Activated naive CD4-positive, alpha-beta T cell treated with anti-CD3 and anti-CD28 coated beads, Interleukin-2, amount 50 U/mL, for 72 hours (primary cell): ENCODE results near the gene FBN1. TPM values are rescaled to one million over a fixed set of nuclear protein-coding genes. Genes with fewer than 3 reads are reported as not detected.

Source experiments
- ATAC-seq, 2 donors: fragments of 150-1000 bp; cut with Tn5 transposase; 2 replicates each; pipeline ENCODE4 v1.10.0; 2021; ENCODE audit warnings: mild to moderate bottlenecking in 2 of 2, moderate library complexity in 2 of 2
- DNase-seq, 2 donors: peaks; one replicate each; pipeline ENCODE4 v3.0.0; 2021 to 2022; ENCODE audit warnings: low spot score in 2 of 2
- H3K27ac Mint-ChIP-seq, 2 donors: one replicate each; pipeline ENCODE4 v1.8.0; 2022; ENCODE audit warnings: mild to moderate bottlenecking in 2 of 2, mixed read lengths in 2 of 2
- H3K36me3 Mint-ChIP-seq, 2 donors: one replicate each; pipeline ENCODE4 v1.8.0; 2022; ENCODE audit warnings: mixed read lengths in 2 of 2
- H3K9me3 Mint-ChIP-seq, 2 donors: one replicate each; pipeline ENCODE4 v1.8.0; 2022; ENCODE audit warnings: mixed read lengths in 2 of 2
- total RNA-seq, 2 donors: library from RNA; stranded (reverse); gene quantifications; one replicate each; pipeline ENCODE4 v1.2.3, GENCODE V29; 2022

FBN1 gene
- total RNA-seq, 2 donors from 2014 or later: 0.52 to 1.4 TPM

GRCh38 chr15:48634893-48635292 lies 10.6 kb downstream of the FBN1 start:
- Mint-ChIP-seq H3K9me3 (no peaks in the 10 kb centered on the region), H3K27ac (no peak overlapping the region), H3K36me3 (no peaks in the 10 kb centered on the region)
- no peak for ATAC-seq
- DNase-seq: no peak

GRCh38 chr15:48634096-48634495 lies 11.4 kb downstream of the FBN1 start:
- DNase-seq (no peak), ATAC-seq (no peak)
- H3K9me3 Mint-ChIP-seq: no peaks in the 10 kb centered on the region
- H3K27ac Mint-ChIP-seq: no peak overlapping the region
- no peaks in the 10 kb centered on the region for H3K36me3 Mint-ChIP-seq

DNA sequence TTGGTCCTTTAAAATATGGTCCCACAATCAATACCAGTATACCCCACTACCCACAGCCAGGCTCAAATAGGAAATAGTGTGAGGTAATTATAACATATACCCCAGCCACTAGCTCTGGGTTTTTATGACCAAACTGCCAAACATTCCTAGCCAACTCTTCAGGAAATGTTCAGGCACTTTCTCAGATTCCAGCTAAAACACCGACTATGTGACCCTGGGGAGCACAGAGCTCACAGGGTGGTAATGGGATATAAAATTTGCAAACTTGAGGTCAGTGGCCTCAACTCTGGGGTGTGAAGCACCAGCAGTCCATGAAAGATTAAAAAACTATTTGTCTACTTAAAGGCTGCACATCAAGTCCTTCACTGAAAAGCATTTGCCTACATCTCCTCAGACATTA lies 12.9 kb downstream of the FBN1 start:
- no peak for DNase-seq
- no peak overlapping the region for H3K27ac Mint-ChIP-seq
- H3K36me3 Mint-ChIP-seq: no peaks in the 10 kb centered on the region

GRCh38 chr15:48631176-48631770 lies 14.2 kb downstream of the FBN1 start:
- DNase-seq: peak in 1 of 2 donors; percentile 5

More for the DNA sequence above, 12.9 kb downstream of the FBN1 start:
- no peak for ATAC-seq
- no peaks in the 10 kb centered on the region for H3K9me3 Mint-ChIP-seq

GRCh38 chr15:48630245-48630644 lies 15.3 kb downstream of the FBN1 start:
- ATAC-seq (peak in 1 of 2 donors; percentile 49), DNase-seq (no peak)
- no peak overlapping the region for H3K27ac Mint-ChIP-seq
- H3K9me3 Mint-ChIP-seq: no peaks in the 10 kb centered on the region
- no peaks in the 10 kb centered on the region for H3K36me3 Mint-ChIP-seq

More at GRCh38 chr15:48631176-48631770, 14.2 kb downstream of the FBN1 start:
- Mint-ChIP-seq H3K36me3 (no peaks in the 10 kb centered on the region), H3K9me3 (no peaks in the 10 kb centered on the region), H3K27ac (no peak overlapping the region)
- ATAC-seq: peak; percentile 65 to 73

DNA sequence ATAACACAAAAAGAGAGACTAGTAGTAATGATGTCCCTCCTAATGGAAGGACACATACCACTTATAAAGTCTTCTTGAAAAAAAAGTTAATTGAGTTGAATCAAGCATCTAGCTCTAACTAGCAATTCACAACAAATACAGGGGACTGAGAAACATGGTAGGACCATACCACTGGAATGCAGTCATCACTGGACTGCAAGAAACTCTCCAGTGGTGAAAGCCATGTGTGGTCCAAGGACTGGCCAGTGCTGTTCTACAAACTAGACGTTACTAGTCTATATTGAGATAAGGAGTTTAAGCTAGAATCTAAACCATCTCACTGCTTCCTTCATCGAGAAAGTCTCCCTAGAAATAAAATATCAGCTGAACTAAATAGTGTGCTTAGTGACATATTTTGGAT lies 16.7 kb downstream of the FBN1 start:
- ATAC-seq (no peak), DNase-seq (no peak)
- H3K27ac Mint-ChIP-seq: no peak overlapping the region
- H3K36me3 Mint-ChIP-seq: no peaks in the 10 kb centered on the region
- no peaks in the 10 kb centered on the region for H3K9me3 Mint-ChIP-seq

DNA sequence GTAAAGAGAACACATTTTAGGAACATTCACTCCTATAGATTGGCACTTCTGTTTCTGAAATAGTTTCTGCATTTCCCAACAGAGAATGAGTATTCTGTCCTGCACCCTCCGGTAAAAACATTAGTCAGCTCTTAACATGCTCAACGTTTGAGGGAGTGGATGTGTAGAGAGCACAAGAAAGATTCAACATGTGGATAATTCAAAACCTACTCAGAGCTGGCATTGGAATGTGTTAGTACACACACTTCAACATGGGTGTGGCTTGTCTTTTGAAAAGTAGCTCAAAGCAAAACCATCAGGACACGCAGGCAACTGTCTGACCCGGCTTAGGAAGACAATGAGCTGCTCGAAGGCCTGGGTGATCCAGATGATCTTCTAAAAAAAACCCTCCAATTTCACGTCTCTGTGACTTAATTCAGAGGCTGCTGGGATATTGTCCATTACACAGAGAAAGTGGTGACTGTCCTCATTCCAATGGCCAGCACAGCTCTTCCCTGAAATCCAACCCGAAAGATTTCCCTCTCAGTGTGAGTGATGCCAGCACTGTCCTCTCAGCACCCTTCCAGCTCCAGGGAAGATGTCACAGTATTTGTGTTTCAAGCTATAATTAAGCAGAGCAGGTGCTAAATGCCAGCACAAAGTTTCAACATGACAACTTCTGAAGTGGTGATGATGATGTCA lies 18.1 kb downstream of the FBN1 start:
- DNase-seq (no peak), ATAC-seq (no peak)
- Mint-ChIP-seq H3K9me3 (no peaks in the 10 kb centered on the region), H3K27ac (no peak overlapping the region), H3K36me3 (no peaks in the 10 kb centered on the region)

GRCh38 chr15:48625126-48625525 lies 20.4 kb downstream of the FBN1 start:
- DNase-seq (no peak), ATAC-seq (no peak)
- H3K36me3 Mint-ChIP-seq: no peaks in the 10 kb centered on the region
- H3K9me3 Mint-ChIP-seq: no peaks in the 10 kb centered on the region
- no peak overlapping the region for H3K27ac Mint-ChIP-seq

GRCh38 chr15:48624700-48625099 lies 20.8 kb downstream of the FBN1 start:
- no peak overlapping the region for H3K27ac Mint-ChIP-seq
- DNase-seq (no peak), ATAC-seq (no peak)
- H3K36me3 Mint-ChIP-seq: no peaks in the 10 kb centered on the region
- no peaks in the 10 kb centered on the region for H3K9me3 Mint-ChIP-seq

DNA sequence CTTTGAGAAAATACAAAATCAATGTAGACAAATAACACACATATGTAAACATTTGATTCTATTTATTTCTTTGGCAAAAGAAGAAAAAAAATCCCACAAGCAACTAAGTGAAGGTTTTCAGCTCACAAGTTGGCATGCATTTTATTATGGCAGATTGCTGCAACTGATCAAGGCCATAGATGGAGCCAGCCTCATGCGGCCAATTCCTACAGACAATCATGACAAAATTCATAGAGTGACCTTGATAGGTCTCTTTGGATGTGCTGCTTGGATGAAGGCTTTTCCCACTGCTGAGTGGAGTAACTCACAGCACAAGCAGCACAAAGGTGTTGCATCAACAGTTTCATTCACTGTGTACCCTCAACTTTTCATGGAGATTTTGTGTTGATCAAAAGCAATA lies 22.1 kb downstream of the FBN1 start:
- H3K27ac Mint-ChIP-seq: no peak overlapping the region

DNA sequence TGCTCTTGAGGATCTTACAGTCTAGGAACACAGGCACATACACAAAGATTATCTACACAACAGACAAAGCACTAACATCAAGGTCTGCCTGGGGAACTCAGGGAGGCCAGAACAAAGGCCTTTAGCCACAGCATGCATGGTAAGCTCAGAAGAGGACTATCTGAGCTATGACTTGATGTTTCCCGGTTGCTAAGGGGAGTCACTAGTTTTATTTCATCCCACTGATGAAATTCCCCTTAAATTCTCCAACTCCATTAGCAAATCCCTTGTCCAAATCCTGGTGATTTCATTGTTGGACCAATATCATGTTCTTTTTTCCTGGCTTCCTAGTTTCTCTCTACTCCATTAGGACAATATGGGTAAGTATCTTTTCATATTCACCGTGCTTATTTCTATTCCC lies 23.3 kb downstream of the FBN1 start:
- ATAC-seq (no peak), DNase-seq (no peak)
- H3K27ac Mint-ChIP-seq: no peak overlapping the region
- no peaks in the 10 kb centered on the region for H3K36me3 Mint-ChIP-seq
- H3K9me3 Mint-ChIP-seq: no peaks in the 10 kb centered on the region

More for the DNA sequence above, 22.1 kb downstream of the FBN1 start:
- H3K36me3 Mint-ChIP-seq: no peaks in the 10 kb centered on the region
- DNase-seq (no peak), ATAC-seq (no peak)
- H3K9me3 Mint-ChIP-seq: no peaks in the 10 kb centered on the region

- DNase-seq: no peak
- H3K9me3 Mint-ChIP-seq: no peaks in the 10 kb centered on the region
- H3K36me3 Mint-ChIP-seq: no peaks in the 10 kb centered on the region
- no peak overlapping the region for H3K27ac Mint-ChIP-seq
- no peak for ATAC-seq
Observed at GRCh38 chr15:48619446-48619845, 26.1 kb downstream of the FBN1 start.

DNA sequence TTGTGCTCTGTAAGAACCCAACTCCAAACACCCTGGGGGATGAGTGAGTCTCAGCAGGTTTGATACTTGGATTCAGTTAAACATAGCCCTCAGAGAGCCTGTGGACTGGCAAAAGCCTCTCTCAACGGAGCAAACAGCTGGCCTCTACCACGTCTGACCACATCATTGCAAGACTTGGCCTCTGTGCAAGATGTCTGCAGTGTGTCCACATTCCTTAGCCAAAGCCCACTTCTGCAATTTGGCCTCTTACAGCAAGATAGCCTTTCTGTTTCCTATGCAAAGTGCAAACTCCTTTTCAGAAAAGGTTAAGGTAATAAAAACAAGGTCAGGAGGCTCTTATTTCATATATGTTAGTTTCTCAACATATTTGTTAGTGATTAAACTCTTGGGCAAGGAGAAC lies 27.9 kb downstream of the FBN1 start:
- Mint-ChIP-seq H3K27ac (no peak overlapping the region), H3K36me3 (no peaks in the 10 kb centered on the region), H3K9me3 (no peaks in the 10 kb centered on the region)
- ATAC-seq: no peak
- no peak for DNase-seq

GRCh38 chr15:48616216-48616615 lies 29.3 kb downstream of the FBN1 start:
- Mint-ChIP-seq H3K27ac (no peak overlapping the region), H3K9me3 (no peaks in the 10 kb centered on the region), H3K36me3 (no peaks in the 10 kb centered on the region)
- ATAC-seq (no peak), DNase-seq (no peak)

DNA sequence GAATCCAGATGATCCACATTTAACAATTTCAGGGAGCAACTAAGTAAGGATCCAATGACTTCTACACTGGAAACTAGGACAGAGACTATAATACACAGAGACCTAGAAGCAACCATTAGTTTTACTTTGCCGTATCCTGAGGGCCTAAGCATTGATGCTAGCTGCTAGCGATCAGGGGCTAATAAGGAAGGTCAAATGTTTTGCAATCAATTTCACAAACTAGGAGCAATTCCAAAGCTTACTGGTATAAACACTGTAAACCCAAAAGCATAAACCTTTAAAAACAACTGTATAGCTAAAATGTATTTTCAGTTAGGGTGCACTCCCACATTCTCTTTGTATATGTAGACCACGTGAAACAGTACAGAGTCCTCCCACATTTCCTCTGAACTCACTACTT lies 31.5 kb downstream of the FBN1 start:
- no peak for DNase-seq
- Mint-ChIP-seq H3K36me3 (no peaks in the 10 kb centered on the region), H3K27ac (no peak overlapping the region), H3K9me3 (no peaks in the 10 kb centered on the region)
- no peak for ATAC-seq

- DNase-seq (no peak), ATAC-seq (no peak)
- Mint-ChIP-seq H3K9me3 (no peaks in the 10 kb centered on the region), H3K36me3 (no peaks in the 10 kb centered on the region), H3K27ac (no peak overlapping the region)
Observed at GRCh38 chr15:48609486-48609885, 36.0 kb downstream of the FBN1 start.

DNA sequence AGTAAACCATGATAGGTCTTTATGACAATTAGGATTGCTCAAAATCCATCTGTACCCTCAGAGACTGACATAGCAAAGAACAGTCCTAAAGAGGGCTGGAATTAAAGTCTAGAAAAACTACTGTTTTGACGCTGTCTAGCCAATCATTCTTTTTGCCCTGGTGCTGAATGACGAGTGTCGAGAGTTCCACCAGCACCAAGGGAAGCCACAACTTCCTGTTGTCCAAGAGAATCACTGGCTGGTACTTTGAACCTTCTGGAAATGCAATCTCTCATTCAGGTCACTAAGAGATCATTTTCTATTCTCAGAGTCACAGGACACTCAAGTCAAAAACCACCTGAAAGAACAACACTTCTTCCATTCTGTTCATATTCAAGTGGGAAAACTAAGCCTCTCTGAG lies 37.7 kb downstream of the FBN1 start:
- Mint-ChIP-seq H3K9me3 (no peaks in the 10 kb centered on the region), H3K27ac (no peak overlapping the region), H3K36me3 (no peaks in the 10 kb centered on the region)
- DNase-seq (no peak), ATAC-seq (no peak)

- no peaks in the 10 kb centered on the region for H3K9me3 Mint-ChIP-seq
- DNase-seq: no peak
- no peaks in the 10 kb centered on the region for H3K36me3 Mint-ChIP-seq
- no peak overlapping the region for H3K27ac Mint-ChIP-seq
- no peak for ATAC-seq
Observed at GRCh38 chr15:48604567-48604966, 40.9 kb downstream of the FBN1 start.
